GM21529 (cell line): Measurements from ENCODE around the gene HTD2.
A peak's percentile ranks its signal among the peaks of the same experiment; 100 is the strongest.
"Not testable (repeated sequence)": the region's sequence is repeated elsewhere in the genome, so short reads cannot be mapped to it uniquely, and the experiment has no call there.

Experiments used
- ATAC-seq: cut with Tn5 transposase; IDR thresholded peaks from one replicate; pipeline ENCODE4 v1.9.1; 2021; ENCODE audit not compliant: unreplicated experiment

HTD2 gene

GRCh38 chr3:58331593-58332152, 25.4 kb downstream of the HTD2 start:
- no peak for ATAC-seq

DNA sequence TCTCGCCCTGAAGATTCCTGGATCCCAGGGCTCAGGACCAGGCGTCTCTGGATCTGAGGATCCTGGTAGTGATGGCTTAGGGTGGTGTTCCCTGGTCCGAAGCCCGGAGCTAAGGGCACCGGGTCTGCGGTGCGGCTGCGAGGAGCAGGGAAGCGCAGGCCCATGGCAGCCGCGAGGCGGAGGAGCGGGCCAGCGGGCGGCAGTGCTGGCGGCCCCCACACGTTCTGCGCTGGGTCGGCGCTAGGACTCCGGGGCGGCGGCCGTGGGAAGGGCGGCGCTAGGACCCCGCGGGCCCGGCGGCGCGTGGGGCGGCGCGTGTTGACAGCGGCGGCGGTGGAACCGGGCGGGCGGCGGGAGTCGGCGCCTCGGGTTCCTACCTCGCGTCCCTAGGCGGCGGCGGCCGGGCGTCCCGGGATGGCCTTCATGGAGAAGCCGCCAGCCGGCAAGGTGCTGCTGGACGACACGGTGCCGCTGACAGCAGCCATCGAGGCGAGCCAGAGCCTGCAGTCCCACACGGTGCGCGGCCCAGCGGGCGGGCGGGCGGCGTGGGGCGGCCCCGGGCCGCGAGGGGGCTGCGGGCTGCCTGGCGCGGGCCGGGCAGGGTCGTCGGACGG, 26.4 kb downstream of the HTD2 start, which contains the start of gene PXK:
TSS of gene PXK (plus strand) at position 318 of the 614 bp plus-strand sequence. CDS start at position 415, 97 bp downstream.
- peak; percentile 89 for ATAC-seq

DNA sequence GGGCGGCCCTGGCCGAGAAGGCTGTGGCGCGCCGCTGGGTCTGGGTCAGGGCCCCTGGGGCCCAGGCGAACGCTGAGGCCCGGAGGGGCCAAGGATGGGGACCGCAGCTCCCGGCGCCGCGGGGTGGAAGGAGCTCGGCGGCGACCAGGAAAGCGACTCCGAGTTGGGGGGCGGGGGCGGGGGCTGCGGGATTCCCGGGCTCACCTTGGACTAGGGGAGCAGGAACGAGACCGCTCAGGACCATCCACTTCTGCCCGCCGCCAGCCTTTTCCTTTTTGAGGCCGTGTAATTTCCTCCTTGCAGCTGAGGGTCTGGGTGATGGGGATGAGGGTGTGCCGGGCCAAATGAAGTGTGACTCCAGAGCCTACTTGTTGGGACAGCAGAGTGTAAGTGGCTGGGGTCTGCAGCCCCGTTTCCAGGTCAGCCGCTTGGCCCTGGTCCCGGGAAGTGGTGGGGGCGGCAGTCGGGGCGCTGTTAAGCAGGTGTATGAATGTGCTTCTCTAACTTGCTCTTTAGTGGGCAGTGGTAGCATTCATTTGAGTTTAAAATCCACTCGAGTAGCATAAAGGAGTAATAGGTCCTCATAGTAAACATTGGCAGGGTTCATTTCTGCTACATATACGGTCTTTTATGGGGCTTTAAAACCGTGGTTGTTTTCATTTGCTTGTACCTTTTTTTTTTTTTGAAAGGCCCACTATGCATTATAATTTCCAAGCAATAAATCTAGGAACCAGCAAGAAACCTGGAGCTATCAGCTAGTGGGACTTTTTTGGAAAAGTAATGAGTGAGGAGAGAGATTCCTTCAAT, 27.1 kb downstream of the HTD2 start:
- ATAC-seq, result peak; percentile 53

GRCh38 chr3:58334013-58334321, 27.6 kb downstream of the HTD2 start:
- ATAC-seq, result no peak

DNA sequence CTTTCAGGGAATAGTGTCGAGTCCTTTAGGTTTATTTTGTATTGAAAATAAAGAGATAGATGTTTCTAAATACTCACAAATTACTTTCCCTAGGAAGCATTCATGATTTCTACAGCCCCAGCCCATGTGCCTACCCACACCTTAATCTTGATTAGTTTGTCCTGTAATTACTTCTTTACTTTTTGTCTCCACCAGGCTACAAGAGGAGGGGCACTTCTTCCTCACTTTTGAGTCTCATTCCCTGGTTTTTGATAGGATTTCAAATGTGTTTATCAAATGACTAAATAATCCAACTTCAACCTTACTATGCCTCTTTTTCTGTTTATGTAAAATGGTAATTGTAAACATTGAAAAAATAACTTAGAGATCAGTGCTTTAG, 28.2 kb downstream of the HTD2 start:
- no peak for ATAC-seq

DNA sequence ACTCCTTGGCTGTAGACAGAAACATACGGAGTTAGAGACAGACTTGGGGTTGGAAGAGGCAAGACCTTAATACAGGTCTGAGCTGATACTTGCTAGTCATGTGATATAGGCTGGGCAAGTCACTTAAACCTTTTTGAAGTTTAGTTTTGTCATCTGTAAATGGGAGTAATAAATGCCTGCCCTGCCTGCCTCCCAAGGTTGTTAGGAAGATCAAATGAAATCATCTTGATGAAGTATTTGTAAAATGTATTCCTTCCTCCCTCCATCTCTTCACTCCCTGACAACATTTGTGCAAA, 29.3 kb downstream of the HTD2 start:
- ATAC-seq, result no peak

DNA sequence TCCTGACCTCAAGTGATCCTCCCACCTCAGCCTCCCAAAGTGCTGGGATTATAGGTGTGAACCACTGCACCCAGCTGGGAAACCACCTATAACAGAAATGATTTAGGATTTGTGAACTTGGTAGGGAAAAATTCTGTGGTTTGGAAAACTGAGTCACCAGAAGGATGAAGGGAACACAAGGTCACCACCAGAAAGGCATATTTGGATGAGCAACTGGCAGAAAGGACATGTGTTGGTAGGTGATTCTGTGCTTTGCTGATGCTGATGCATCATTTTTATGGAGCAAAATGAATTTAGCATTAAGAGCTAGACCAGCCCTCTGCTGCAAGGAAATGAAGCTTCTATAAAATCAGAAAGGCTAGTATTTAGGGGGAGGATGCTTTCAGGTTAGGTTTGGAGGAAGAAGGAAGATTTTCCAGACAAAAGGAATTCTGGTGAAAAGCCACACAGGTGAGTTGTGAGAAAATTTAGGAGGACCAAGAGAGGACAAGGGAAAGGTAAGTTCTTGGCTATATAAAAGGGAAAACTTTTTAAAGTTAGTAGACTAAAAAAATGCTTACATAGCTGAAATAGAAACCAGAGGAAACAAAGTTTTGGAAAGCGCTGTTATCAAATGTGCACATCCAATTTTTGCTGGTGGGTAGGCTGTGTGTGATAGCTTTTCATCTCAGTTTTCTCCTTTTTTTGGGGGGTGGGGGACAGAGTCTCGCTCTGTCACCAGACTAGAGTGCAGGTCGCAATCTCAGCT, 30.0 kb downstream of the HTD2 start:
- no peak for ATAC-seq

DNA sequence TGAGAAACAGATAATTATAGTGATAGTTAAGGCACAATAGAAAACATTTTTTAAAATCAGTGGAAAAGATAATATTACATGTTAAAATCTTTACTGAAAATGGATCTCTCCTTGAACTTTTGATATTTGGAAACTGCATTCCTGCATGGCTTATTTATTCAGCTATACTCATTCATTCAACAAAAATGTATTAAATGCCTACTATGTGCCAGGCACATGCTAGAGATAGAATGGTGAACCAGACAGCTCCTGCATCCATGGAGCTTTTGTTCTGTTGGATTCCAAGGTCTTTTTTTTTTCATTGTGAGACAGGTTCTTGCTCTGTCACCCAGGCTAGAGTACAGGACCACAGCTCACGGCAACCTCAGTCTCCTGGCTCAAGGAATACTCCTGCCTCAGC, 30.9 kb downstream of the HTD2 start:
- ATAC-seq, result no peak

- not testable (repeated sequence) for ATAC-seq
These were observed 32.8 kb downstream of the HTD2 start for GRCh38 chr3:58339146-58339545.

- ATAC-seq, result no peak
These were observed 34.4 kb downstream of the HTD2 start for GRCh38 chr3:58340594-58341244.

- ATAC-seq, result no peak
These were observed 35.1 kb downstream of the HTD2 start for GRCh38 chr3:58341376-58341775.

- ATAC-seq, result no peak
These were observed 36.4 kb downstream of the HTD2 start for GRCh38 chr3:58342676-58343075.

GRCh38 chr3:58345457-58345856, 39.1 kb downstream of the HTD2 start:
- no peak for ATAC-seq

GRCh38 chr3:58346368-58346767, 40.0 kb downstream of the HTD2 start:
- no peak for ATAC-seq

GRCh38 chr3:58347984-58348383, 41.7 kb downstream of the HTD2 start:
- no peak for ATAC-seq

- peak; percentile 92 for ATAC-seq
These were observed 43.7 kb downstream of the HTD2 start for GRCh38 chr3:58349792-58350626.

DNA sequence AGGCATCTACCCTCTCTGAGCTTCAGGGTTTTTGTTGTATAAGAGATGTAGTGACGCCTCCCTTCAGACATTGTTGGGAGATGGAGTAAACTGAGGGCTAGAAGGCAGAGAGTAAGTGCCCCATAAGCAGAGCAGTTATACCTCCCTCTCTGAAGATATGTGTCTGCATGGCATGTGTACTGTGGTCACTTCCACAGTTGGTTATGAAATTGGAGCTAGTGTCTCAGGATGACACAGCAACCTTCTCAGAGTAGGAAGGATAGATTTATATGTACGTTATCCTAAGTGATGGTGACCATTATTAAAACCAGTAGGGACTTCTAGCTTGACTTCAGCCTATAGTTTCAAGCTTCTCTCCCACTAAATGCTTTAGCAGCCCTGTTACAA, 44.3 kb downstream of the HTD2 start:
- ATAC-seq, result no peak

- no peak for ATAC-seq
These were observed 45.6 kb downstream of the HTD2 start for GRCh38 chr3:58351920-58352319.

DNA sequence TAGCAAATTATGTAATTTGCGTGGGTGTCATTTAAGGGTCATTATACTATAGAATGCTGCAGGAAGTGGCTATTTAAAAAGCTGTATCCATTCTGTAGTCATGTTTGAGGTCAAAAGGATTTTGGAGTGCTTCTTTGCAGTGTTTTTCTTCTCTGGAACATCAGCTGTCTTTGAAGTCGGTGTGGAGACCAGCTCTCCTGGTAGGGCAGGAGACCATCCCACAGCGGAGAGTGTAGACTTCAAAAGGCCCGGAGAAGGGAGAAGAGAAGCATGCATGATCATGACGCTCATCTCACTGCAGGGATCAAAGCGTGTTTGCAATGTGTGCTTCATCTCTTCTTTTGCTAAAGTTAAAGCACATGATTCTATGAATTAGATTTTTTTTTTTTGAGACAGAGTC, 46.3 kb downstream of the HTD2 start:
- no peak for ATAC-seq

DNA sequence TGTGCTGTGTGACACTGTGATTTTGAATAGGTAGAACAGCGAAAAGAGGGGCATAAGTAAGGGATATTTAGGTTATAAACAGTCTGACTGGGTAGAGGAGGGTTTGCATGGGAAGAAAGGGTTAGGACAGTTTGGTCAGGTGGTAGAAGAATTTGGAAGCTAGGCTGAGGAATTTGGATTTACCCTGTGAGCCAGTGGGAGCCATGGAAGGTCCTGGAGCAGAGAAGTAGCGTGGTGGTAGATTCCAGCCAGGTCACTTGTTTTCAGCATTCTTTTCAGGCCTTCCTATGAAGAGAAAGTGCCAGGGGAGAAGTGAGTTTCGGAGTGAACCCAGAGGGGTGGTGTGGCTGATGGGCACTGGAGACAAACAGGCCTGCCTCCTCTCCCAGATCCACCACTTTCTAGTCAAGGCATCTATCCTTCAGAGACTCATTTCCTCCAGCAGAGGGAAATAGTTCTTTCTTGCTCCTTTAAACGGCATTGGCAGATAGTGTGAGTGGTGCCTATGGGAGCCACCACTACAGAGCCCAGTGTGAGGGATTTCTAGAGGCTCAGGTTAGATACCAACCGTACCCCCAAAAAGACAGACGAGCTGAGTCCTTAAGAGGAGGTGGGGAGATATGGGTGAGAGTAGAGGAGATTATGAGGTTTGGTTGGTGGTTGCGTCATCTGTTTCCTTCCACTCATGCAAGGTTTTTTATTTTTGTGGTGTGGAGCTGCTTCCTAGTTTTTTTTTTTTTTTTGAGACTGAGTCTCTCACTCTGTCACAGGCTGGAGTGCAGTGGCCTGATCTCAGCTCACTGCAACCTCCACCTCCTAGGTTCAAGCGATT, 47.6 kb downstream of the HTD2 start:
- no peak for ATAC-seq
